Measurements from ENCODE around the gene TNFRSF14. TPM values are rescaled to one million over a fixed set of nuclear protein-coding genes. Genes with fewer than 3 reads are reported as not detected.

Gene TNFRSF14
- total RNA-seq, 3 donors from 2014 or later (not counting 1 experiment from before 2014, with no cell fraction given) = 228 to 266 (median 262) TPM

DNA sequence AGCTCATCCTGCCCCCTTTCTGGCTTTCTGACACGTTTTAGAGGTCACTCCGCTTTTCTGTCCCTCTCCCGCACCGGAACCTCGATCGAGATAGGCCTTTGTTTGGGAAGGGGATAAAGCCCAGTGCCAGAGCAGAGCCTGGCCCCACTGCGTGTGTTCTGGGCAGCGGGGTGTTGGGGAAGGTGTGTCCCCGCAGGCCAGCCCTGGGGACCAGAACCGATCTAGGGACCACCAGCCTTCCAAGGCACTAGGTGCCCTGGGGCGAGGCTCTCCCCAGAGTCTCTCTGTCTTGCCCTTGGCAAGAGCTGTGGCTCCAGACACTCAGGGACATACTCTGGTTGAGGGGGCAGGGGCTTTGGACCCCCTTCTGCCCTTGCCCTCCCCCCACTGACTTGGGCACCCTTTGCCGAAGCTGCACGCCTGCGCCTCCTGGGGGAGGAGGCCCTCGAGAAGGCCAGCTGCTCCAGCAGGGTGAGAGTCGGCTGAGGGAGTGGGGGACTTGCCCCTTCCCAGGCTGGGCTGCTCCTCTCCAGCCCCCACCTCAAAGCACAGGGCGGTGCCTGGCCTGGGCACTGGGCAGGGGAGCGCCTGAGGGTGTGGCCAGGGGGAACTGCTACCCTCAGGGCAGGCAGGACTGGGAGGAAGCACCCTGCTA is 46.8 kb downstream of the TNFRSF14 start:
- 81% methylated on average over 18 of the region's 18 CpGs for WGBS (ENCODE audit: insufficient coverage)
- ATAC-seq (no peak), DNase-seq (peak in 1 of 2 donors; percentile 12)
- H3K36me3 ChIP-seq (ENCODE audit: control insufficient read depth, insufficient read depth, low read length) = no peaks in the 10 kb centered on the region
- H3K9me3 Mint-ChIP-seq = no peaks in the 10 kb centered on the region
- H3K27ac ChIP-seq (ENCODE audit: low read length) = no peak overlapping the region
- H3K9me3 ChIP-seq (ENCODE audit: control insufficient read depth, insufficient read depth, low read length) = no peaks in the 10 kb centered on the region
- peaks cover 13 to 16% of the 10 kb centered on the region in 2 donors for H3K27me3 Mint-ChIP-seq (ENCODE audit: low read depth in 2 of 2)
- TF ChIP-seq, protein P1, sequence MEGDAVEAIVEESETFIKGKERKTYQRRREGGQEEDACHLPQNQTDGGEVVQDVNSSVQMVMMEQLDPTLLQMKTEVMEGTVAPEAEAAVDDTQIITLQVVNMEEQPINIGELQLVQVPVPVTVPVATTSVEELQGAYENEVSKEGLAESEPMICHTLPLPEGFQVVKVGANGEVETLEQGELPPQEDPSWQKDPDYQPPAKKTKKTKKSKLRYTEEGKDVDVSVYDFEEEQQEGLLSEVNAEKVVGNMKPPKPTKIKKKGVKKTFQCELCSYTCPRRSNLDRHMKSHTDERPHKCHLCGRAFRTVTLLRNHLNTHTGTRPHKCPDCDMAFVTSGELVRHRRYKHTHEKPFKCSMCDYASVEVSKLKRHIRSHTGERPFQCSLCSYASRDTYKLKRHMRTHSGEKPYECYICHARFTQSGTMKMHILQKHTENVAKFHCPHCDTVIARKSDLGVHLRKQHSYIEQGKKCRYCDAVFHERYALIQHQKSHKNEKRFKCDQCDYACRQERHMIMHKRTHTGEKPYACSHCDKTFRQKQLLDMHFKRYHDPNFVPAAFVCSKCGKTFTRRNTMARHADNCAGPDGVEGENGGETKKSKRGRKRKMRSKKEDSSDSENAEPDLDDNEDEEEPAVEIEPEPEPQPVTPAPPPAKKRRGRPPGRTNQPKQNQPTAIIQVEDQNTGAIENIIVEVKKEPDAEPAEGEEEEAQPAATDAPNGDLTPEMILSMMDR (IDR thresholded peaks at IDR 0.05) = no peak
- intact Hi-C loops (cut with micrococcal nuclease) = no loop called here
- peaks cover 2% of the 10 kb centered on the region for H3K4me1 ChIP-seq (ENCODE audit: control insufficient read depth, insufficient read depth, low read length)
- H3K4me3 ChIP-seq (ENCODE audit: low read length) = no peak overlapping the region
- H3K27me3 ChIP-seq (ENCODE audit: control insufficient read depth, insufficient read depth, low read length) = no peaks in the 10 kb centered on the region
- no peak overlapping the region for H3K27ac Mint-ChIP-seq
- no peaks in the 10 kb centered on the region for H3K4me1 Mint-ChIP-seq
- H3K36me3 Mint-ChIP-seq = no peaks in the 10 kb centered on the region
- H3K4me3 Mint-ChIP-seq = no peak overlapping the region

DNA sequence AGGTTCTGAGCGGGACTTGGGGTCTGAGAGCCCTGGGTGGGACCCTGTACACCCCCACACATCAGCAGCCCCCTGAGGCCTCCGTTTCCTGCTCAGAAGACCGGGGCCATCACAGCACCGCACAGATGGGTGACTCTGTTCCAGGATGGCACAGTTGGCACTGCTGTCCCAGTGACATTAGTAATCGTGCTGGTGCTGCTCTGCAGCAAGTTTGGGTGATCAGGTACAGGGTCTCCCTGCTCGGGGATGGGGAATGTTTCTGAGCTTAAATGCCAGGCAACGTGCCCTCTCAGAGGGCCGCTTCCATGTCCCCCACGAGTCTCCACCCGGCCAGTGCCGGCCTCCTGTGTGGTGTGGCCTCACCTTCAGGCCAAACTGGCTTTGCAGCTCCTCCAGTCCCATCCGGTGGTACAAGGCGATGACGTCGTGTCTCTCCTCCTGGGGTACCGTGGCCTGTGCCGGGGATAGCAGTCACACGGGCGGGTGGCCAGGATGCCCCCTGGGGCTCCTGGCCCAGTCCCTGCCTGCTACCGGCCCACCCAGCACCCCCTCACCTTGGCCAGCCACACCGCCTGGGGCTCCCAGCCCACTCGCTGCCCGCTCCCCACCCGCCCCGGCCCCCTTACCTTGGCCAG is 47.5 kb downstream of the TNFRSF14 start:
- ATAC-seq (no peak), DNase-seq (no peak)
- Histone ChIP-seq H3K27ac (ENCODE audit: low read length) (no peak overlapping the region), H3K9me3 (ENCODE audit: control insufficient read depth, insufficient read depth, low read length) (no peaks in the 10 kb centered on the region), H3K4me3 (ENCODE audit: low read length) (no peak overlapping the region), H3K36me3 (ENCODE audit: control insufficient read depth, insufficient read depth, low read length) (no peaks in the 10 kb centered on the region), H3K4me1 (ENCODE audit: control insufficient read depth, insufficient read depth, low read length) (no peaks in the 10 kb centered on the region), H3K27me3 (ENCODE audit: control insufficient read depth, insufficient read depth, low read length) (no peaks in the 10 kb centered on the region)
- 87% methylated on average over 25 of the region's 25 CpGs for WGBS (ENCODE audit: insufficient coverage)
- no peak overlapping the region for H3K4me3 Mint-ChIP-seq
- H3K4me1 Mint-ChIP-seq = no peaks in the 10 kb centered on the region
- H3K27ac Mint-ChIP-seq = no peak overlapping the region
- H3K36me3 Mint-ChIP-seq = no peaks in the 10 kb centered on the region
- H3K27me3 Mint-ChIP-seq (ENCODE audit: low read depth in 2 of 2) = peaks cover 10 to 12% of the 10 kb centered on the region in 2 donors
- TF ChIP-seq, protein P1 (IDR thresholded peaks at IDR 0.05) = no peak
- intact Hi-C loops (cut with micrococcal nuclease) = no loop called here
- H3K9me3 Mint-ChIP-seq = no peaks in the 10 kb centered on the region

DNA sequence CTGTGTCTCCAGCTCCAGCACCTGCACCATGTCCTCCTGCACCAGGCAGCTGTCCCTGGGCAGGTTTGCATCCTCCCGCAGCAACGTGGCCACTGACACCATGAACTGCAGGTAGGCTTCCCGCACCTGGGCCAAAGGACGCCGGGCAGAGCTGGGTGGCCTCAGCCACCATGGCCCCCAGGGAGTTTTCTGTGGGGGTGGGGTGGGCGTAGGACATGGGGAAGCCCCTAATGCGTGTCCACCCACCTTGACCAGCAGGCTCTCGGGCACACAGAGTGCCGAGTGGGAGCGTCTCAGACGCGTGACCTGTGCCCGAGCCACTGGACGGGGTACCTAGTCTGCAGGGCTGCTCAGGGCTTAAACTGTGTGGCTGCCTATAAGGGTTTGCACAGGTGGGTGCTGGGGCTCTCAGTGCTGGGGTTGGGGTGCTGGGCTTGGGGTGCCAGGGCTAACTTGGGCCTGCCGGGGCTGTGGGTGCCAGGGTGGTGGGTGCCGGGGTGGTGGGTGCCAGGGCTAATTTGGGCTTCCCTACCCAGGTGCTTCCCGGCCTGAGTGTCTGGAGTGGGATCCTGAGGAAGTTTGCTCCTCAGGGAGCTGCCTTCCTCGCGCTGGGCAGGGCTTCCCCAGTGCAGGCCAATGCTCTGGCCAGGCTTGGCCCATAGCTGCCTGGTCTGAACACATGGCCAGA is 48.1 kb downstream of the TNFRSF14 start:
- Histone ChIP-seq H3K27ac (ENCODE audit: low read length) (no peak overlapping the region), H3K9me3 (ENCODE audit: control insufficient read depth, insufficient read depth, low read length) (no peaks in the 10 kb centered on the region), H3K36me3 (ENCODE audit: control insufficient read depth, insufficient read depth, low read length) (no peaks in the 10 kb centered on the region), H3K4me3 (ENCODE audit: low read length) (no peak overlapping the region), H3K4me1 (ENCODE audit: control insufficient read depth, insufficient read depth, low read length) (no peaks in the 10 kb centered on the region), H3K27me3 (ENCODE audit: control insufficient read depth, insufficient read depth, low read length) (no peaks in the 10 kb centered on the region)
- Mint-ChIP-seq H3K27me3 (ENCODE audit: low read depth in 2 of 2) (peaks cover 8 to 12% of the 10 kb centered on the region in 2 donors), H3K36me3 (no peaks in the 10 kb centered on the region), H3K27ac (no peak overlapping the region), H3K4me1 (no peaks in the 10 kb centered on the region), H3K4me3 (no peak overlapping the region), H3K9me3 (no peaks in the 10 kb centered on the region)
- intact Hi-C loops (cut with micrococcal nuclease) = no loop called here
- 89% methylated on average over 19 of the region's 19 CpGs for WGBS (ENCODE audit: insufficient coverage)
- ATAC-seq (no peak), DNase-seq (no peak)
- TF ChIP-seq, protein P1 (IDR thresholded peaks at IDR 0.05) = no peak
